Epithelial cell of esophagus (primary cell): ENCODE results near the gene UBN1.

Experiments used
- DNase-seq: peaks from one replicate; pipeline ENCODE4 v3.0.0; 2010; ENCODE audit warnings: low read depth
- H3K4me3 ChIP-seq: 2 replicates; pipeline ENCODE4 v1.5.1; 2011; ENCODE audit warnings: mild to moderate bottlenecking, low read length, control low read depth
- CTCF ChIP-seq: IDR thresholded peaks from 2 replicates; pipeline ENCODE4 v1.5.1; 2011; ENCODE audit warnings: low read depth, mild to moderate bottlenecking, low read length, control low read depth, inconsistent platforms; ENCODE audit not compliant: insufficient read depth; ENCODE audit errors: missing control alignments

The UBN1 gene

GRCh38 chr16:4859190-4859899, 12.1 kb downstream of the UBN1 start:
- no peak overlapping the region for H3K4me3 ChIP-seq
- TF ChIP-seq CTCF: no peak
- DNase-seq: peak; percentile 47

- no peak for TF ChIP-seq CTCF
- DNase-seq: peak; percentile 71
- no peak overlapping the region for H3K4me3 ChIP-seq
These were observed 12.6 kb downstream of the UBN1 start for GRCh38 chr16:4859900-4860255.

- no peak overlapping the region for H3K4me3 ChIP-seq
- DNase-seq: no peak
- TF ChIP-seq CTCF: no peak
These were observed 13.6 kb downstream of the UBN1 start for GRCh38 chr16:4860727-4861342.

GRCh38 chr16:4862639-4863038, 15.4 kb downstream of the UBN1 start:
- no peak for TF ChIP-seq CTCF
- H3K4me3 ChIP-seq: no peak overlapping the region
- peak; percentile 67 for DNase-seq

GRCh38 chr16:4864728-4865127, 17.4 kb downstream of the UBN1 start:
- no peak for DNase-seq
- H3K4me3 ChIP-seq: no peak overlapping the region
- no peak for TF ChIP-seq CTCF

GRCh38 chr16:4865231-4865860, 18.1 kb downstream of the UBN1 start:
- TF ChIP-seq CTCF: no peak
- no peak for DNase-seq
- H3K4me3 ChIP-seq: no peak overlapping the region

GRCh38 chr16:4866586-4866985, 19.3 kb downstream of the UBN1 start:
- no peak overlapping the region for H3K4me3 ChIP-seq
- DNase-seq: no peak
- TF ChIP-seq CTCF: no peak
